HG02981 (cell line): ENCODE measurements around the gene UBE2E2.
A peak's percentile ranks its signal among the peaks of the same experiment; 100 is the strongest.

Experiments used
- ATAC-seq: cut with Tn5 transposase; IDR thresholded peaks from one replicate; pipeline ENCODE4 v1.9.1; 2021; ENCODE audit warnings: mild to moderate bottlenecking, moderate library complexity; ENCODE audit not compliant: unreplicated experiment

The UBE2E2 gene

DNA sequence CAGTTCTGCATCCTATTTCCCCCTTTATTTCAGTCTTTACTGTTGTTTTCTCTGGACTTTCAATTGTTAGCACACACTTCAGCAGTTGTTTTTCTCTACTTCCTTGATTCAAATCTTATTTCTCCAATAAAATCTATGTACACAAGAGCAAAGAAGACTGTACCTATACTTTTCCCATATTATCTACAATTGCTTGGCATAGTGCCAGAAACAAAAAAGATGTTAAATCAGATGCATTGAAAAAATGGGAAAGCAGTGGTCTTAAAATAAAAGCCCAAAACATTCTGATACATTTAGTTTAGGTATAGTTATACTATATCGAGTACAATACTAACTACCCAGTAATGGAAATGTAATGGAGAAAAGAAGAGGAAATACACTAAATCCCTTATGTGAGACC, 265.1 kb downstream of the UBE2E2 start:
- ATAC-seq: no peak

DNA sequence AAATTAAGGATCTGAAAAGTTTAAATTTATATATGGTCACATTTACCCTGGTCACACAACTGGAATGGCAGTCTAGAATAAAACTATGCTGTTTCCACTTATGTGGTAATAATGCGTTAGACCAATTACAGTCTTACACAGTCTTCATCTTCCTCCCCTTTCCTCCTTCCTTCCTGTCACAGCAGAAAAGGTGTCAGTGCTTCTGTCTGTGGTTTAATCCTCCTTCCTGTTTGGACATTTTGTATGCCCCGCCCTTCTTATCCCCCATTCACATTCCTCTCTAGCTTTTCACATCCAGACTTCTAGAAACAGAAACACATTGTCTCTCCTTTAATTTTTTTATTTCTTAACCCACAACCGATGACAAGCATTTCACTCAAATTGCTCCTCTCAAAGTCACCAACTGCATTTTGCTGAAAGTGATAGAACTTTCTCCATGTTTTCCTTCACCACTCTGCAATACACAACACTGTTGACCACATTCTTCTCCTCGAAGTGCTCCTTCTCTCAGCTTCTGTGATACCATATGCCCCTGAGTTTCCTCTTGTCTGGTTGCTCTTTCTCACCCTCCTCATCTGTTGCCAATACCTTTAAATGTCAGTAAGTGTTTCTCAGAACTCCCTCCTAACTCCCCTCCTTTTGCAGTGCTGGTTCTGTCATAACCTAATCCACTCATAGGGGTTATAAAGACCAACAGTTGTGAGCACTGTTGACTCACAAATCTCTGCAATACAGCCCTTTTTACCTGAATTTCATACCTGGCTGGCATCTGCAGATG, 271.6 kb downstream of the UBE2E2 start:
- no peak for ATAC-seq

DNA sequence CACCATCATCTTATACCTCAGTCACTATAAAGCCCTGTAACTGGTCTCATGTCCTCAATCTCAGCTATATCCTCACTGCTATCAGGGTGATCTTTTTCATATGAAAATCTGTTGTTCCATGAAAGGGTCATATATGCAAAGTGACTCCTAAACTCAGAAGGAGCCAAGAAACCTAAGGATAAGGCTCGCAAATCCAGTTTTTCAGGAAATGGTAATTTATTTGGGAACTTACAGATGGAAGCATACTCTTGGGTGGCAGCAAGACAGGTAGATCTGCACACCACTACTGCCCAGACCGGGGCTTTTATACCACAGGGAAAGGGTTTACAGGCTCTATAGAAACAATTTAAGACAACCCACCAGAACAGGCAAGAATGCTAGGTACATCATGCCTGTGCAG, 272.3 kb downstream of the UBE2E2 start:
- ATAC-seq: no peak

DNA sequence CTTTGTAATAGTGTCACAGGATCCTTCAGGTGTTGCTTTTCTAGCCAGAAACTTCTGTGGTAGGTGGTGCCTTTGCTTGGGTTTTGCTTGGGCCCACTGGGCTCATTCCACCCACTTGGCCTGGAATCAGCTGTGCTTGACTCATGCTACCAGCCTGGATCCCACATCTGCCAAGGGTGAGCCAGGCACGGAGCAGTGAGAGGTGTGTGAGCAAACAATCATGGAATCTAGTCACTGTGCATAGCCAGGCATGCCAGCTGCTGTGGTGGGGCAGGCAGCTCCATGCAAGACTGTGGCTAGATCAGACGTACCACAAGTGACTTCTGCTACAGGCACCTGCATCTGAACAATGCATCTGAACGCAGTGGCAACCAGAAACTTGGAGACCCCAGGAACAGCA, 275.9 kb downstream of the UBE2E2 start:
- ATAC-seq: no peak

DNA sequence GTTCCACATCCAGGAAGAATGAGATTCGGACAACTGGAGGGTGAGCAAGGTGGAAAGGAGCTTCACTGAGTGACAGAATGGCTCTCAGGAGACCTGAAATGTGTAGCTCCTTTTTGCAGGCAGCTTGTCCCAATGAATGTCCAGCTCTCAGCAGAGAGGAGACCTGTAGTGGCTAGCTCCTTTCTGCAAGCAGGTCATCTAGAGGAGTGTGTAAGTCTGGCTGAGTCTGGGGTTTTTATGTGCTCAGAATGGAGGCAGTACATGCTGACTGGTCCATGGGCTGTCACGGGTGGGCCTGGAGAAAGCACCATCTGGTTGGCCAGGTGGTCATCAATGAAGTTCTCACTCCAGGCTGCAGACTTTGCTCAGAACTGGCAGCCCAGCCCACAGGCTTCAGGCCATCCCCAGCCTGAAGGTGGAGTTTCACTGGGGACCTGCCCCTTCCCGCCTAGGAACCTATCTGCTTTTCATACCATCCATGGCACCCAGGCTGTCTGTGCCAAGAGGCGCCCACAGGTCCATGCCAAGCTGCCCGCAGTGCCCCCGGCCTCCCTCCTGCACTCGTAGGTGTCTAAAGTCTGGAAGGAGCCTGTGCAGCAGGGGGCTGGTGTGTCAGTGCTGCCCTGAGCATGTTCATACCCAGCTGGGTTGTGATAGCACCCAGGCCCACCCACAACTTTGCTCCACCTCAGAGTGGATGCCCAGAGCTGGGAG, 276.6 kb downstream of the UBE2E2 start:
- no peak for ATAC-seq

DNA sequence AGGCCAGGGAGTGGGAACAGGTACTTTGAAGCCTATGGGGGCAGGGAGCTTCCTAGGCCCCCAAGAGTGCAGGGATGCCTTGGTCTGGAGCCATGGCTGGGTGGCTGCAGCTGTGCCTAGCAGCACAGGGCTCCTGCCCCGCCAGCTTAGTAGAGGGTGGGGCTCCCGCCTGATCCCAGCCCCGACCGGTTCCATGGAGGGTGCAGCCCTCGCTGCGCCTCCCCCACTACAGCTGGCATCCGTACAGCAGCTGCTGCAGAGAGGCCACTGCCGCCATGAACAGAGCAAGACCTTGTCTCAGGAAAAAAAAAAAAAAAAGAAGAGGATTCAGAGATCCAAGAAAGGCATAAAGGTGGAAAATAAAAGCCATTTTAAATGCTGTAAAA, 277.2 kb downstream of the UBE2E2 start:
- ATAC-seq: no peak

DNA sequence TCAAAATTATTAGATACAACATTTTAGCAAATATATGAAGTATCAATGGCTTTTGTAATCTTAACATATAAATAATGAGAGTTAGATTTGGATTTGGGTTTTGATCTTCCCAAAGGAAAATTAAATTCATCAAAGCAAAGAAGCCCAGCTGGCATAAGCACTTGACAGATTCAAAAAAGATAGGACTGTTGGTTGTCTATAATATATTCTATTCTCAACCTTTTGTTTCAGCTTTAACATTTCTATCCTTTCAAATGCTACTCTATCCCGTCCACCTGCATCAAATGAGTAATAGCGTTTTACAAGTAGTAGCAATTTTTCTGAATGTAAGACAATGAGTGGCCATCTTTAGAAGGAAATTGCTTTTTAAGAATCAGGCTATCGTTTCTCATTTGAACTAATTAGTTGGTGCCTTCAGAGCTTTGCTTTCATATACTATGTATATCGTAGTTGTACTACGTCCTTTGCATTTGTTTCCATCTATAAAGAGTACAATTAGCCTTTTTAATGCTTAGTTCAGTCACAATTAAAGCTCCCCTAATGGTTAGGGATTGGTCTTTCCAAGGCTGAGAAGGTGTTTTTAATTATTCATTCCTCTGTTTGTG, 278.0 kb downstream of the UBE2E2 start:
- ATAC-seq: no peak

DNA sequence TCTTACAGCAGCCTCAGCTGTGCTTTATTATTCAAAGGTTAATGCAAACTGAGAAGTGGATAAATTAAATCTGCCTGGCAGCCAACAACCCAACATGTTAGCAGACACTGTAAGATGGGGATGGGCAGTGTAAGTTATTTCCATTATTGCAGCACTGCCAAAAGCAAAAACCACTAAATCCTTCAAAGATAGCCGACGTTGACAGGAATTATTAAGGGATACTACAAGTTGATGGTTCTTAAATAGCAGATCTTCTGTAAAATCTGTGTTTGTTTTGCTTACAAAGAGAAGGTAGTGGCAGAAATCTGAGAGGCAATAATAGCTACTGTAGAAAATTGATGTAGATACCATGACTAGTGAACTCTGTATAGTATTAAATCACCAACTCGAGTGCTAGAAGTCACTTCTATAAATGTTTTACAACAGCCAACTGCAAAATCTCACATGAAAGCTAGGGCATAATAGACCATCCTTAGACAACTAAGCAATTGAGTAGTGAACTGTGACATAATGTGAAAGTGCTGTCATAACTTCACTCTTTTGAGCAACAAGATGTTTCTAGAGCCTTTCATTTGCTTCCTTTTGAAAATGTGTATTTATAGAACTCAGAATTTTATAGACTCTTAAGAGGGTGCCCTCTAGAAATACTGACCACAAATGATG, 278.6 kb downstream of the UBE2E2 start:
- ATAC-seq: no peak

DNA sequence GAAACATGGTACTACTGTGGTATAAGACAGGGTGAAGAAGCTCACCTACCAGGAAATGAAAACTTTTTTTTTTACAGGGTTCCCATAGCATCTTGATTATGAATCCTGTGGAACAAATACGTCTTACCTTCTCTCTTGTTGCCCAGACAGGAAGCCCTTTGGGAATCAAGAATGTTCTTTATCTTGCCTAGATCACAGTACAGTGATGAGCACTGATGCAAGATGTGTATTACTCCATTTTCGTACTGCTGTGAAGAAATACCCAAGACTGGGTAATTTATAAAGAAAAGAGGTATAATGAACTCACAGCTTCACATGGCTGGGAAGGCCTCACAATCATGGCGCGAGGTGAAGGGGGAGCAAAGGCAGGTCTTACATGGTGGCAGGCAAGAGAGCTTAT, 281.3 kb downstream of the UBE2E2 start:
- ATAC-seq: no peak

DNA sequence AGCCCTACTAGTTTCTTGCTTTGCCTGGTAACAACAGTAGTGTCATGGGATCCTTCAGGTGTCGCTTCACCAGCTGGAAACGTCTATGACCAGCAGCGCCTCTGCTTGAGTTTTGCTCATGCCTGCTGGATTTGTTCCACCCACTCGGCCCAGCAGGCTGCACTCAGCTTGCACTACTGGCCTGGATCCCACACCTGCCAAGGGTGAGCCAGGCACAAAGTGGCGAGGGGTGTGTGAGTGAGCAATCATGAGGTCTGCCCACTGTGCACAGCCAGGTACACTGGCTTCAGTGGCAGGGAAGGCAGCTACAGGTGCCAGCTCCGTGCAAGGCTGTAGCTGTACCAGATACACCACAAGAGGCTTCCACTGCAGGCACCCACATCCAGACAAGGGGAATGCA, 282.8 kb downstream of the UBE2E2 start:
- ATAC-seq: no peak

DNA sequence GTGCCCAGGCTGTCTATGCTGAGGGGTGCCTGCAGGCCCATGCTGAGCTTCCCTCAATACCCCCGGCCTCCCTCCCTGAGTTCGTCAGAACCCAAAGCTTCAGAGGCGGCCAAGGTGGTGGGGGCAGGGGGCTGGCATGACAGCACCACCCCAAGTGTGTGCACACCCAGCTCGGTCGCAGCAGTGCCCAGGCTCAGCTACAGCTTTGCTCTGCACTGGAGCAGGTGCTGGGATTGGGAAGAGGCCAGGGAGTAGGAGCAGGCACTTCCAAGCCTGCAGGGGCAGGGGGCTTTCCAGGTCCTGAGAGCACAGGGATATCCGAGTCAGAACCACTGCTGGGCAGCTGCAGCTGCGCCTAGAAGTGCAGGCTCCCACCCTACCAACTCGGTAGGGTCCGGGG, 283.9 kb downstream of the UBE2E2 start:
- no peak for ATAC-seq

DNA sequence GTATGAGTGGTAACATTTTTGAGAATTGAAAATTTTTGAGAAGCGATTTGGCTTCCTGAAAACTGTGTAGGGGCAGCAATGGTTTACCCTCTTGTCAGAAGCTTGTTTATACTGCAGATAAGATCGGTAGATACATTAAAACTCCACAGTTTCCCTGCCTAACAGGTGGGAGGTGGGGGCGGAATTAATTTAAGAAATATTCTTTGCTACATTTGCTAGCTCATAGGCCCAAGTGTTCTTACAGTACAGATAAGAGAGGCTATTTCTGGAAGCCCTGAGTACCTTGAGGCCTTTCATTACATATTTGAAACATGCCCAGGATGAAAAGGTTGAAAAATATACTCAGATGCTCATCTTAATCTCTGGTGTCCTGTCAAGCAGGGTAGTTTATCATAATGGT, 285.5 kb downstream of the UBE2E2 start:
- no peak for ATAC-seq

DNA sequence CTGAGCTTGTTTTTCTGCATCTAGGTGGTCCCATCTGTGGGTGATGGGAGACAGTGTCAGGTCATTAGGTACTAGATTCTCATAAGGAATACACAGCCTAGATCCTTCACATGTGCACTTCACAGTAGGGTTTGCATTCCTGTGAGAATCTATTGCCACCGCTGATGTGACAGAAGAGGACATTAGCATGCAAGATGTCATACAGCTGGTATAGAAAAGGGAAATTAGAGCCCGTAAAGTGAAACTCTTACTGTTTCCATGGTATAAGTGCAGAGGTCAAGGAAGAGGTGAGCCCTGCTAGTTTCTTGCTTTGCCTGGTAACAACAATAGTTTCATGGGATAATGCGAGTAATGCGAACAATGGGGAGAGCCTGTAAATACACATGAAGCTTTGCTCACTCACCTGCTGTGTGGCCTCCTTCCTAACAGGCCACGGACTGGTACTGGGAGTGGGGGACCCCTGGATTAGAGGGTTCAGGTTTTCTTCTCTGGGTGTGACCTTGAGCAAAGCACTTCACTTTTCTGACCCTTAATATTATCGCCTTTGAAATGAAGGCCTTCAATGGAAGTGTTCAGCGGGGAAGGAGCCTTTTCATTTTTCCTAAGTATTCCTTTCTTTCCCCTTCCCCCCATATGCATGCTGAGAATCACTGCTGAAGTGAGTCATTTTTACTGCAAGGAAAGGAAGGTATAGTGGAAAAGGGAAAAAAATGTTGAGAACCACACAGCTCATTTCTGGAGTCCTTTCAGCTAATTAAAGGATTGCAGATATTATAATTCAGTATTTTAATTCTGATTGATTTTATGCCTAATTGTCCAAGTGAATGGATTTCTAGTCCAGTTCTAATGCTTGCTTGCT, 286.4 kb downstream of the UBE2E2 start:
- no peak for ATAC-seq

DNA sequence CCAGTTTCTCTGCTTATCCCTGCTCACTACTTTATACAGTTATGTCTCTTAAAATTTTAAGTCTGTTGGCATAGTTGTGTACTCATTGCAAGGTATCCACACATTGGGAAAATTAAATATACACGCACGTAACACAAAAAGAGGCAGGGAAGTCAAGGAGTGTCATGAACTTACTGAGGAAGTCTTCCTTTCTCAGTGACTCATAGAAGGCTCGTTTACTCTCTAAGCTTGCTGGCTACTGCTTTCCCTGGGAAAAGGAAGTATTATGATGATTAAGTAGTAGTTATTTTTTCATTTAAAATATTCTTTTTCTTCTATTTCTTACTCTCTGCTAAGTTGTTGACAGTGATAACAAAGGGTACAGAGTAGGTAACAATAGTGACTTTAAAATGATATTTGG, 287.3 kb downstream of the UBE2E2 start:
- no peak for ATAC-seq

DNA sequence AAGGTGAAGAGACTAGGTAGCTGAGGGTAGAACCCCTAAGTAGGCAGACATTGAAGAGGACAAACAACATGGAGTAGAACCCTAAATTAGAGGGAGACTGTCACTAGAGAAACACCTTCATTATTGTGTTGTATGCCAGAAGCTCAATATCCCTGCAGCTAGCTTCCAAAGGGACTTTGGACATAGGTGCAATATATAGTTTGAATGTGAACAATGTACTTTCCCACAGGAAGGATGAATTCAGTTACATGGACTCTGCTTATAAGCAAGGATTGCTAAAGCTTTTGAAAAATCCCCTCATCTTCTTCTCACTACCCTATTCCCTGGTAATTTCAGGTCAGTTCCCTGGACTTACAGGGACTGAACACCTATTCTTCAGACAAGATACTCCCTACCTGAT, 288.9 kb downstream of the UBE2E2 start:
- ATAC-seq: no peak

DNA sequence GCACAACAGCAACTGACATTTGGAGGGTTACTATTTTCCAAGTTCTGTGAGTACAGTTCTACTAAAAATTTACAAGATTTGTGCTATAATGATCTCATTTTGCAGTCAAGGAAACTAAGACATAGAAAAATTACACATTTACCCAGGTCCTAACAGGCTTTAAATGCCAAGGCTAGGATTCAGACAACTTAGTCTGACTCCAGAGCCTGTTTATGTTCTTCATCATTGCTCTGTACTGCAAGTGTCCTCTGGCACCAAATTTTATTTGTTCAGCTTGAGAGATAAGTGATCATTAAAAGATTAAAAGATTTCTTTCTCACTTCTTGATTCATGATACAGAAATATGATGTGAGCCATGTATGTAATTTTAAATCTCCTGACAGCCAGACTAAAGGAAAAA, 290.8 kb downstream of the UBE2E2 start:
- ATAC-seq: no peak

DNA sequence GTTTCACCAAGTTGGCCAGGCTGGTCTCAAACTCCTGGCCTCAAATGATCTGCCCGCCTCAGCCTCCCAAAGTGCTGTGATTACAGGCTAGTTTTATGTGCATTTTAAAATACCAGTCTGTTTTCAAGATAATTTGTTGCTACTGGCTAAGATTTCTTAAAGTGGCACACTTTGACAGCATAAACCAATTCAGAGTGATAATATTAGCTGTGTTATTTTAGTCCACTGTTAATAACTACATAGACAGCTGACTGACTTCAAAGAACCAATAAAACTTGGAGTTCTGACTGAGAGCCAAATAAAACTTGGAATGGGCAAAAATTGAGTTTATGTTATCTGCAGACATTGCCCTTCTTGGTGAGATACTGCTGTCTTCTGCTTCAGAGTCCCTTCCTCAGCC, 291.8 kb downstream of the UBE2E2 start:
- ATAC-seq: no peak

DNA sequence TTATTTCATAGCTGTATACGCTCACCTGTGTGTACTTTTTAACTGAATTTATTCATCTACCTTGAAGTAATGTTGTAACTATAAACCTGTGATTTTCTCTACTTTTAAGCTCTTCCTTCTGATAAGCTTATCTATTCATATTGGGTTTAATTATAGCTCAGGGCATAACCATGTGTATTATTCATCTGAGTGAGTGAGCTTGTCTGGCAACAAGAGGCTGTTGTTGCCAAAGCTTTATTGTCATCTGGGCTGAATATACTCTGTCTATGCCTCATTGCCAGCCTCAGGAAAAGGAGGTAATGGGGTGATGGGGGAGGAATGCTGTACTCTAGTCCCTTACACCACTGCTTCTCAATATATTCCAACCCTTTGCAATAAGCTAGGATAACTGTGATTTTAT, 292.4 kb downstream of the UBE2E2 start:
- no peak for ATAC-seq

DNA sequence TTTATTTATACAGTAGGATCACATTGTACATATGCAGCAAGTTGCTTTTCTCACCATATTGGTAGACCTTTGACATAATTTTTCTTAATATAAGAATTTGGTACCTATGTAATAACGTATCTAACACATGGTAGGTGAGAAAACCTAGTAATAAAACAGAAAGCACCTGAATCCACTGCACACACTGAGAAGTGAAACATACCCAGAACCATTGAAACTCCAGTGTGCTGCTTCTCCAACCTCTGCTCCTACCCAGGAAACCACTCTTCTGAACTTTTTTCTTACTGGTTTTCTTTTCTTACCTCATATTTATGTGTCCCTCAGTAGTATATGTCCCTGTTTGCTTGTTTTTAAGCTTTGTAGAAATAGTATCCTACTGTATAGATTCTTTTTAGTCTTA, 293.0 kb downstream of the UBE2E2 start:
- peak; percentile 80 for ATAC-seq

DNA sequence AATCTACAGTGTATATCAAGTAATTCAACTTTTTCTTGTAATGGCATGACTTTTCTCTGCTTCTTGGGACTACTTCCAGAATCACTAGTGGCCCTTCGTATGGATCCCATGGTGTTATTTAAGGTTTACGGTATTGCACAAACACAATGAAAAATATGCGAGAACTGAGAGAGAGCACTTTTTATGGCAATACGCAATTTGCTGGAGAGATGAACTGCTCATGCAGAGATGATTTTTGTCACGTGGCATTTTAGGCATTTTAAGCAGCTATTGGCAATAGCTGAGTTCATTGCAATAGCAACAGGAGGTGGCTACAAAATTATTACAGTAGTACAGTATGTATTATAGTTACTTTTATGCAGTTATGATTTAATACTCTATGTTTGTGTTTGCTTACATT, 294.0 kb downstream of the UBE2E2 start:
- ATAC-seq: no peak
